ENCODE data around the gene UGDH.
A peak's percentile ranks its signal among the peaks of the same experiment; 100 is the strongest.

UGDH gene

GRCh38 chr4:39495446-39496213 lies 31.6 kb downstream of the UGDH start:
- no peak overlapping the region for H4K8ac ChIP-seq (ENCODE audit: low read depth, low read length)
- H2BK12ac ChIP-seq (ENCODE audit: low read length) = no peak overlapping the region
- no peak overlapping the region for H2BK5ac ChIP-seq (ENCODE audit: low read depth, low read length, poor library complexity)
- no peak overlapping the region for H2AFZ ChIP-seq (ENCODE audit: insufficient read depth, low read length, poor library complexity)
- H2BK120ac ChIP-seq (ENCODE audit: insufficient read depth, low read length, poor library complexity) = no peak overlapping the region
- peaks cover 0 to 3% of the 10 kb centered on the region in 2 experiments for H3K36me3 ChIP-seq (ENCODE audit: control insufficient read depth in 1 of 2, insufficient read depth in 2 of 2, low read length in 2 of 2)
- H3K79me2 ChIP-seq (ENCODE audit: control insufficient read depth, insufficient read depth, low read length, poor library complexity) = no peaks in the 10 kb centered on the region
- no peak overlapping the region for H3K4ac ChIP-seq (ENCODE audit: low read depth, low read length)
- H3K9ac ChIP-seq (ENCODE audit: low read length) = no peak overlapping the region
- no peak overlapping the region for H4K12ac ChIP-seq (ENCODE audit: low read depth, low read length)
- no peak overlapping the region for H3K4me3 ChIP-seq (ENCODE audit: low read depth, low read length)
- peak; percentile 87 to 96 for DNase-seq
- no peak overlapping the region for H3K4me2 ChIP-seq (ENCODE audit: low read length)
- no peak overlapping the region for H4K91ac ChIP-seq (ENCODE audit: low read depth, low read length)
- H3K27me3 ChIP-seq (ENCODE audit: insufficient read depth, low read length) = no peaks in the 10 kb centered on the region
- H3K4me1 ChIP-seq (ENCODE audit: control insufficient read depth in 1 of 2, insufficient read depth in 2 of 2, low read length in 2 of 2) = no peaks in the 10 kb centered on the region
- H3K27ac ChIP-seq (ENCODE audit: low read depth, low read length) = no peak overlapping the region
- no peak overlapping the region for H3K23ac ChIP-seq (ENCODE audit: low read length)
- H3K14ac ChIP-seq (ENCODE audit: low read length) = no peak overlapping the region
- H2AK5ac ChIP-seq (ENCODE audit: low read length) = no peak overlapping the region
- H3K18ac ChIP-seq (ENCODE audit: low read length) = no peak overlapping the region
- WGBS (ENCODE audit: extremely low coverage, insufficient coverage, insufficient read length) = no CpG with 5 or more reads among the region's 4 CpGs
- no peaks in the 10 kb centered on the region for H3K9me3 ChIP-seq (ENCODE audit: insufficient read depth, low read depth, low read length)
- no peaks in the 10 kb centered on the region for H3K79me1 ChIP-seq (ENCODE audit: low read length)

- Histone ChIP-seq H2AFZ (ENCODE audit: insufficient read depth, low read length, poor library complexity) (no peak overlapping the region), H3K14ac (ENCODE audit: low read length) (no peak overlapping the region), H3K36me3 (ENCODE audit: control insufficient read depth in 1 of 2, insufficient read depth in 2 of 2, low read length in 2 of 2) (peaks cover 0 to 3% of the 10 kb centered on the region in 2 experiments), H3K18ac (ENCODE audit: low read length) (no peak overlapping the region), H3K27me3 (ENCODE audit: insufficient read depth, low read length) (no peaks in the 10 kb centered on the region), H3K79me2 (ENCODE audit: control insufficient read depth, insufficient read depth, low read length, poor library complexity) (no peaks in the 10 kb centered on the region), H3K27ac (ENCODE audit: low read depth, low read length) (no peak overlapping the region), H2BK120ac (ENCODE audit: insufficient read depth, low read length, poor library complexity) (no peak overlapping the region), H2BK5ac (ENCODE audit: low read depth, low read length, poor library complexity) (no peak overlapping the region), H3K4me3 (ENCODE audit: low read depth, low read length) (no peak overlapping the region), H4K8ac (ENCODE audit: low read depth, low read length) (no peak overlapping the region), H3K9me3 (ENCODE audit: insufficient read depth, low read depth, low read length) (no peaks in the 10 kb centered on the region), H2BK12ac (ENCODE audit: low read length) (no peak overlapping the region), H3K4me2 (ENCODE audit: low read length) (no peak overlapping the region), H3K4me1 (ENCODE audit: control insufficient read depth in 1 of 2, insufficient read depth in 2 of 2, low read length in 2 of 2) (no peaks in the 10 kb centered on the region), H4K91ac (ENCODE audit: low read depth, low read length) (no peak overlapping the region), H3K79me1 (ENCODE audit: low read length) (no peaks in the 10 kb centered on the region), H4K12ac (ENCODE audit: low read depth, low read length) (no peak overlapping the region), H3K23ac (ENCODE audit: low read length) (no peak overlapping the region), H3K4ac (ENCODE audit: low read depth, low read length) (no peak overlapping the region), H2AK5ac (ENCODE audit: low read length) (no peak overlapping the region), H3K9ac (ENCODE audit: low read length) (no peak overlapping the region)
- WGBS (ENCODE audit: extremely low coverage, insufficient coverage, insufficient read length) = no CpG with 5 or more reads among the region's 1 CpG
- peak in 1 of 2 donors; percentile 18 for DNase-seq
These were observed 32.9 kb downstream of the UGDH start for GRCh38 chr4:39494354-39494753.

GRCh38 chr4:39490322-39490721 lies 36.9 kb downstream of the UGDH start:
- no peak overlapping the region for H2AK5ac ChIP-seq (ENCODE audit: low read length)
- no peak overlapping the region for H3K18ac ChIP-seq (ENCODE audit: low read length)
- H3K27me3 ChIP-seq (ENCODE audit: insufficient read depth, low read length) = no peaks in the 10 kb centered on the region
- no peaks in the 10 kb centered on the region for H3K36me3 ChIP-seq (ENCODE audit: control insufficient read depth in 1 of 2, insufficient read depth in 2 of 2, low read length in 2 of 2)
- no peak overlapping the region for H3K23ac ChIP-seq (ENCODE audit: low read length)
- no peak for DNase-seq
- no peaks in the 10 kb centered on the region for H3K9me3 ChIP-seq (ENCODE audit: insufficient read depth, low read depth, low read length)
- no peak overlapping the region for H2BK5ac ChIP-seq (ENCODE audit: low read depth, low read length, poor library complexity)
- H3K79me2 ChIP-seq (ENCODE audit: control insufficient read depth, insufficient read depth, low read length, poor library complexity) = no peaks in the 10 kb centered on the region
- no peak overlapping the region for H3K4me3 ChIP-seq (ENCODE audit: low read depth, low read length)
- no peak overlapping the region for H4K8ac ChIP-seq (ENCODE audit: low read depth, low read length)
- no peak overlapping the region for H2AFZ ChIP-seq (ENCODE audit: insufficient read depth, low read length, poor library complexity)
- H3K27ac ChIP-seq (ENCODE audit: low read depth, low read length) = no peak overlapping the region
- H3K4me2 ChIP-seq (ENCODE audit: low read length) = no peak overlapping the region
- H3K9ac ChIP-seq (ENCODE audit: low read length) = no peak overlapping the region
- no peak overlapping the region for H3K14ac ChIP-seq (ENCODE audit: low read length)
- H3K4me1 ChIP-seq (ENCODE audit: control insufficient read depth in 1 of 2, insufficient read depth in 2 of 2, low read length in 2 of 2) = peaks cover 0 to 5% of the 10 kb centered on the region in 2 experiments
- H3K4ac ChIP-seq (ENCODE audit: low read depth, low read length) = no peak overlapping the region
- H2BK12ac ChIP-seq (ENCODE audit: low read length) = no peak overlapping the region
- H3K79me1 ChIP-seq (ENCODE audit: low read length) = no peaks in the 10 kb centered on the region
- H4K12ac ChIP-seq (ENCODE audit: low read depth, low read length) = no peak overlapping the region
- H4K91ac ChIP-seq (ENCODE audit: low read depth, low read length) = no peak overlapping the region
- no peak overlapping the region for H2BK120ac ChIP-seq (ENCODE audit: insufficient read depth, low read length, poor library complexity)
- no CpG with 5 or more reads among the region's 2 CpGs for WGBS (ENCODE audit: extremely low coverage, insufficient coverage, insufficient read length)

- Histone ChIP-seq H3K4me1 (ENCODE audit: control insufficient read depth in 1 of 2, insufficient read depth in 2 of 2, low read length in 2 of 2) (peaks cover 0 to 5% of the 10 kb centered on the region in 2 experiments), H2BK12ac (ENCODE audit: low read length) (no peak overlapping the region), H3K27ac (ENCODE audit: low read depth, low read length) (no peak overlapping the region), H3K27me3 (ENCODE audit: insufficient read depth, low read length) (no peaks in the 10 kb centered on the region), H3K18ac (ENCODE audit: low read length) (no peak overlapping the region), H2BK5ac (ENCODE audit: low read depth, low read length, poor library complexity) (no peak overlapping the region), H2AK5ac (ENCODE audit: low read length) (no peak overlapping the region), H4K12ac (ENCODE audit: low read depth, low read length) (no peak overlapping the region), H3K9ac (ENCODE audit: low read length) (no peak overlapping the region), H2BK120ac (ENCODE audit: insufficient read depth, low read length, poor library complexity) (no peak overlapping the region), H4K91ac (ENCODE audit: low read depth, low read length) (no peak overlapping the region), H3K4me2 (ENCODE audit: low read length) (no peak overlapping the region), H3K79me1 (ENCODE audit: low read length) (no peaks in the 10 kb centered on the region), H4K8ac (ENCODE audit: low read depth, low read length) (no peak overlapping the region), H3K14ac (ENCODE audit: low read length) (no peak overlapping the region), H2AFZ (ENCODE audit: insufficient read depth, low read length, poor library complexity) (no peak overlapping the region), H3K23ac (ENCODE audit: low read length) (no peak overlapping the region), H3K79me2 (ENCODE audit: control insufficient read depth, insufficient read depth, low read length, poor library complexity) (no peaks in the 10 kb centered on the region), H3K36me3 (ENCODE audit: control insufficient read depth in 1 of 2, insufficient read depth in 2 of 2, low read length in 2 of 2) (no peaks in the 10 kb centered on the region), H3K4me3 (ENCODE audit: low read depth, low read length) (no peak overlapping the region), H3K9me3 (ENCODE audit: insufficient read depth, low read depth, low read length) (no peaks in the 10 kb centered on the region), H3K4ac (ENCODE audit: low read depth, low read length) (no peak overlapping the region)
- DNase-seq = peak; percentile 65 to 78
- WGBS (ENCODE audit: extremely low coverage, insufficient coverage, insufficient read length) = no CpG with 5 or more reads among the region's 10 CpGs
These were observed 40.9 kb downstream of the UGDH start for GRCh38 chr4:39486221-39486804.
